GM23338 (cell line): ENCODE results near the gene ADPRHL1. TPM values are rescaled to one million over a fixed set of nuclear protein-coding genes. Genes with fewer than 3 reads are reported as not detected.

Experiments
- ATAC-seq: fragments of 200-7000 bp; cut with Tn5 transposase; 3 replicates; pipeline ENCODE4 v1.9.1; 2020
- DNase-seq: peaks from one replicate; pipeline ENCODE4 v3.0.0-alpha.2; 2015; ENCODE audit warnings: low spot score
- H2AFZ ChIP-seq: fragments of 200-600 bp; sonication (generic); 2 replicates; pipeline ENCODE4 v1.8.0; 2016; ENCODE audit warnings: antibody characterized with exemption, mild to moderate bottlenecking, moderate library complexity
- H3F3A ChIP-seq: fragments of 200-600 bp; sonication (generic); replicated peaks from 2 replicates; pipeline ENCODE4 v1.8.0; 2017; ENCODE audit warnings: antibody characterized with exemption, mixed run types, low read depth
- H3K27ac ChIP-seq: fragments of 200-600 bp; sonication (generic); 2 replicates; pipeline ENCODE4 v1.6.1; 2016; ENCODE audit warnings: low read depth
- H3K27me3 ChIP-seq: fragments of 200-600 bp; sonication (generic); 2 replicates; pipeline ENCODE4 v1.8.0; 2016; ENCODE audit warnings: mild to moderate bottlenecking, mixed run types, moderate library complexity; ENCODE audit not compliant: insufficient read depth
- H3K36me3 ChIP-seq: fragments of 200-600 bp; sonication (generic); 2 replicates; pipeline ENCODE4 v1.8.0; 2016; ENCODE audit warnings: mild to moderate bottlenecking; ENCODE audit not compliant: insufficient read depth
- H3K4me1 ChIP-seq: fragments of 200-600 bp; sonication (generic); 2 replicates; pipeline ENCODE4 v1.8.0; 2016; ENCODE audit warnings: mild to moderate bottlenecking, moderate library complexity; ENCODE audit not compliant: insufficient read depth
- H3K4me2 ChIP-seq: fragments of 200-600 bp; sonication (generic); 2 replicates; pipeline ENCODE4 v1.7.1; 2017; ENCODE audit warnings: mixed run types
- H3K4me3 ChIP-seq: fragments of 200-600 bp; sonication (generic); 2 replicates; pipeline ENCODE4 v1.6.1; 2016; ENCODE audit warnings: mixed run types
- H3K79me2 ChIP-seq: fragments of 200-600 bp; sonication (generic); replicated peaks from 2 replicates; pipeline ENCODE4 v1.8.0; 2017; ENCODE audit warnings: mild to moderate bottlenecking; ENCODE audit not compliant: insufficient read depth
- H3K9me2 ChIP-seq: fragments of 200-600 bp; sonication (generic); 2 replicates; pipeline ENCODE4 v1.8.0; 2017; ENCODE audit not compliant: insufficient read depth
- H4K20me1 ChIP-seq: fragments of 200-600 bp; sonication (generic); replicated peaks from 2 replicates; pipeline ENCODE4 v1.8.0; 2017; ENCODE audit warnings: mild to moderate bottlenecking; ENCODE audit not compliant: insufficient read depth
- H3K27ac Mint-ChIP-seq: 2 replicates; pipeline ENCODE4 v1.8.0; 2020; ENCODE audit warnings: inconsistent platforms, mild to moderate bottlenecking, moderate library complexity, mixed read lengths
- H3K27me3 Mint-ChIP-seq: 3 replicates; pipeline ENCODE4 v1.8.0; 2022; ENCODE audit warnings: low read depth, mild to moderate bottlenecking, moderate library complexity, mixed read lengths, inconsistent platforms; ENCODE audit not compliant: insufficient read depth, poor library complexity
- H3K36me3 Mint-ChIP-seq: 3 replicates; pipeline ENCODE4 v1.8.0; 2021; ENCODE audit warnings: low read depth, mild to moderate bottlenecking, inconsistent platforms, moderate library complexity, mixed read lengths
- H3K4me1 Mint-ChIP-seq: 3 replicates; pipeline ENCODE4 v1.8.0; 2020; ENCODE audit warnings: mild to moderate bottlenecking, inconsistent platforms, mixed read lengths
- H3K4me3 Mint-ChIP-seq: 3 replicates; pipeline ENCODE4 v1.8.0; 2021; ENCODE audit warnings: moderate library complexity, mild to moderate bottlenecking, inconsistent platforms, mixed read lengths
- H3K9me3 Mint-ChIP-seq: 3 replicates; pipeline ENCODE4 v1.8.0; 2020; ENCODE audit warnings: moderate library complexity, mild to moderate bottlenecking, inconsistent platforms, mixed read lengths
- CREB1 ChIP-seq: fragments of 250-450 bp; sonication (Bioruptor Pico); IDR thresholded peaks from 2 replicates; pipeline ENCODE4 v1.5.0; 2020; ENCODE audit warnings: low read depth, mild to moderate bottlenecking, moderate library complexity
- CTCF ChIP-seq, 2 experiments: fragments of 200-600 bp in 1 of 2; sonication (generic) in 1 of 2; conservative IDR thresholded peaks; 2 replicates each; pipeline versions ENCODE4 v1.5.1 to v1.6.1; 2016 to 2017; ENCODE audit warnings: antibody characterized with exemption in 2 of 2, low read depth in 2 of 2, mild to moderate bottlenecking in 2 of 2, moderate library complexity in 1 of 2
- ETS1 ChIP-seq: IDR thresholded peaks from 2 replicates; pipeline ENCODE4 v1.6.1; 2016; ENCODE audit warnings: antibody characterized with exemption
- EZH2 ChIP-seq: fragments of 200-600 bp; sonication (generic); IDR thresholded peaks from one replicate; pipeline ENCODE4 v1.8.0; 2017; ENCODE audit warnings: antibody characterized with exemption, mild to moderate bottlenecking, low read depth; ENCODE audit not compliant: unreplicated experiment
- EZH2phosphoT487 ChIP-seq: fragments of 200-600 bp; sonication (generic); IDR thresholded peaks from one replicate; pipeline ENCODE4 v1.8.1; 2018; ENCODE audit warnings: antibody characterized with exemption; ENCODE audit not compliant: unreplicated experiment
- JUNB ChIP-seq: IDR thresholded peaks from one replicate; pipeline ENCODE4 v1.6.1; 2016; ENCODE audit warnings: antibody characterized with exemption; ENCODE audit not compliant: unreplicated experiment
- NANOG ChIP-seq: IDR thresholded peaks from 2 replicates; pipeline ENCODE4 v1.6.1; 2016; ENCODE audit warnings: antibody characterized with exemption, borderline replicate concordance
- POLR2AphosphoS5 ChIP-seq: IDR thresholded peaks from 2 replicates; pipeline ENCODE4 v1.6.1; 2016; ENCODE audit warnings: antibody characterized with exemption, low read depth
- REST ChIP-seq: IDR thresholded peaks from one replicate; pipeline ENCODE4 v1.6.1; 2018; ENCODE audit warnings: antibody characterized with exemption; ENCODE audit not compliant: unreplicated experiment
- STAT1 ChIP-seq: IDR thresholded peaks from one replicate; pipeline ENCODE4 v1.6.1; 2016; ENCODE audit warnings: antibody characterized with exemption; ENCODE audit not compliant: unreplicated experiment
- ZNF114 ChIP-seq: fragments of 250-450 bp; sonication (Bioruptor Pico); IDR thresholded peaks from 2 replicates; pipeline ENCODE4 v1.5.0; 2020; ENCODE audit warnings: mild to moderate bottlenecking, moderate library complexity
- ZNF331 ChIP-seq: fragments of 250-450 bp; sonication (Bioruptor Pico); IDR thresholded peaks from 2 replicates; pipeline ENCODE4 v1.5.0; 2020; ENCODE audit warnings: low read depth, mild to moderate bottlenecking, moderate library complexity
- ZNF462 ChIP-seq: fragments of 250-450 bp; sonication (Bioruptor Pico); IDR thresholded peaks from 2 replicates; pipeline ENCODE4 v1.5.0; 2020; ENCODE audit warnings: mild to moderate bottlenecking, moderate library complexity
- polyA plus RNA-seq: library from polyadenylated mRNA; unstranded; fragments of >200 nt; fragmentation: Nextera tagmentation; extraction: Ambion mirVana; gene quantifications from 2 replicates; pipeline ENCODE4 v1.2.1, GENCODE V29; 2016
- total RNA-seq: library from RNA; depleted of rRNA; stranded (reverse); fragments of >200 nt; shearing (Covaris generic); gene quantifications from 2 replicates; pipeline ENCODE4 v1.2.3, GENCODE V29; 2014

Gene ADPRHL1
- total and polyA plus RNA-seq, 2 experiments from 2014 or later = 0.80 to 1.0 TPM

GRCh38 chr13:113500530-113501265, 47.4 kb upstream of the ADPRHL1 start:
- no peak for ATAC-seq
- no peaks in the 10 kb centered on the region for H3K27me3 Mint-ChIP-seq
- no peak overlapping the region for H3K4me3 ChIP-seq
- no peak overlapping the region for H3K4me3 Mint-ChIP-seq
- peaks cover 72% of the 10 kb centered on the region for H3K36me3 ChIP-seq
- peaks cover under 1% of the 10 kb centered on the region; the same call in 1 of the 2 replicates for H3K4me1 ChIP-seq
- DNase-seq = no peak
- no peak overlapping the region for H2AFZ ChIP-seq
- no peaks in the 10 kb centered on the region for H3K9me2 ChIP-seq
- no peaks in the 10 kb centered on the region for H3K27me3 ChIP-seq
- H3K4me2 ChIP-seq = no peak overlapping the region
- H3K79me2 ChIP-seq = peaks cover 20% of the 10 kb centered on the region
- H3K27ac Mint-ChIP-seq = no peak overlapping the region
- H3F3A ChIP-seq = no peaks in the 10 kb centered on the region
- peaks cover 58% of the 10 kb centered on the region for H3K36me3 Mint-ChIP-seq
- H3K9me3 Mint-ChIP-seq = no peaks in the 10 kb centered on the region
- peaks cover 5% of the 10 kb centered on the region for H3K4me1 Mint-ChIP-seq
- H4K20me1 ChIP-seq = peaks cover 20% of the 10 kb centered on the region
- no peak for TF ChIP-seq CREB1 (CRISPR knock-in tag)
- TF ChIP-seq ZNF331 = no peak
- TF ChIP-seq ZNF462 (CRISPR knock-in tag) = no peak
- no peak for TF ChIP-seq ZNF114
- TF ChIP-seq EZH2 = no peak
- no peak for TF ChIP-seq POLR2AphosphoS5
- no peak for TF ChIP-seq NANOG
- TF ChIP-seq ETS1 = no peak
- no peak for TF ChIP-seq JUNB
- no peak for TF ChIP-seq CTCF (conservative IDR thresholded peaks at IDR 0.05; ENCODE audit: low read depth in 2 of 2)
- TF ChIP-seq EZH2phosphoT487 = no peak
- TF ChIP-seq STAT1 = no peak
- no peak for TF ChIP-seq REST
- no peak overlapping the region for H3K27ac ChIP-seq
